Astrocyte (in vitro differentiated cells and primary cell): ENCODE data around the gene CHST9. TPM values are rescaled to one million over a fixed set of nuclear protein-coding genes. Genes with fewer than 3 reads are reported as not detected.

Experiments used
- DNase-seq: peaks from one replicate; pipeline ENCODE4 v3.0.0-alpha.2; 2010; ENCODE audit warnings: low read depth
- FAIRE-seq: peaks from 2 replicates; lab custom pipeline; 2011; peaks lifted over from hg19 to GRCh38; lab: Jason Lieb, UNC
- H2AFZ ChIP-seq: 2 replicates; pipeline ENCODE4 v1.6.0; 2012; ENCODE audit warnings: low read depth, low read length, inconsistent platforms
- H3K27ac ChIP-seq: 2 replicates; pipeline ENCODE4 v1.5.1; 2011; ENCODE audit warnings: low read depth, low read length, inconsistent platforms
- H3K27me3 ChIP-seq: 2 replicates; pipeline ENCODE4 v1.6.0; 2011; ENCODE audit warnings: low read length, inconsistent platforms; ENCODE audit not compliant: insufficient read depth
- H3K36me3 ChIP-seq: 2 replicates; pipeline ENCODE4 v1.5.1; 2011; ENCODE audit warnings: low read length, inconsistent platforms; ENCODE audit not compliant: insufficient read depth
- H3K4me1 ChIP-seq: 2 replicates; pipeline ENCODE4 v1.5.1; 2011; ENCODE audit warnings: low read length, inconsistent platforms; ENCODE audit not compliant: insufficient read depth
- H3K4me2 ChIP-seq: 2 replicates; pipeline ENCODE4 v1.6.0; 2012; ENCODE audit warnings: low read length, inconsistent platforms
- H3K4me3 ChIP-seq: 2 replicates; pipeline ENCODE4 v1.5.1; 2011; ENCODE audit warnings: low read depth, mild to moderate bottlenecking, low read length, inconsistent platforms; ENCODE audit not compliant: insufficient read depth
- H3K79me2 ChIP-seq: 2 replicates; pipeline ENCODE4 v1.6.0; 2012; ENCODE audit warnings: mild to moderate bottlenecking, low read length, inconsistent platforms; ENCODE audit not compliant: insufficient read depth
- H3K9ac ChIP-seq: 2 replicates; pipeline ENCODE4 v1.6.0; 2012; ENCODE audit warnings: mild to moderate bottlenecking, low read length, inconsistent platforms
- H3K9me3 ChIP-seq: 2 replicates; pipeline ENCODE4 v1.5.1; 2012; ENCODE audit warnings: low read depth, mild to moderate bottlenecking, low read length, inconsistent platforms; ENCODE audit not compliant: insufficient read depth
- H4K20me1 ChIP-seq: 2 replicates; pipeline ENCODE4 v1.6.0; 2012; ENCODE audit warnings: low read length, inconsistent platforms; ENCODE audit not compliant: insufficient read depth
- H3K27ac Mint-ChIP-seq: one replicate; pipeline ENCODE4 v1.8.0; 2021; ENCODE audit warnings: mild to moderate bottlenecking, mixed read lengths; ENCODE audit not compliant: unreplicated experiment
- H3K27me3 Mint-ChIP-seq: one replicate; pipeline ENCODE4 v1.8.0; 2021; ENCODE audit warnings: low read depth, mixed read lengths; ENCODE audit not compliant: unreplicated experiment
- H3K36me3 Mint-ChIP-seq: one replicate; pipeline ENCODE4 v1.8.0; 2021; ENCODE audit warnings: low read depth, mixed read lengths; ENCODE audit not compliant: unreplicated experiment
- H3K4me1 Mint-ChIP-seq: one replicate; pipeline ENCODE4 v1.8.0; 2021; ENCODE audit warnings: low read depth, mixed read lengths; ENCODE audit not compliant: unreplicated experiment
- H3K4me3 Mint-ChIP-seq: one replicate; pipeline ENCODE4 v1.8.0; 2021; ENCODE audit warnings: mild to moderate bottlenecking, moderate library complexity, mixed read lengths; ENCODE audit not compliant: unreplicated experiment
- H3K9me3 Mint-ChIP-seq: one replicate; pipeline ENCODE4 v1.8.0; 2021; ENCODE audit warnings: mild to moderate bottlenecking, mixed read lengths; ENCODE audit not compliant: unreplicated experiment
- EZH2 ChIP-seq: IDR thresholded peaks from 2 replicates; pipeline ENCODE4 v1.6.1; 2012; ENCODE audit warnings: mild to moderate bottlenecking, low read length, inconsistent platforms; ENCODE audit not compliant: insufficient read depth
- total RNA-seq: library from RNA; stranded (reverse); gene quantifications from 2 replicates; pipeline ENCODE4 v1.2.1, GENCODE V29; 2021
- TF ChIP-seq, protein P1 (sequence below): IDR thresholded peaks from 2 replicates; pipeline ENCODE4 v1.5.1; 2011; ENCODE audit warnings: low read depth, mild to moderate bottlenecking, inconsistent platforms, low read length, moderate library complexity; ENCODE audit not compliant: insufficient read depth

The CHST9 gene
- total RNA-seq, 1 donor from 2014 or later = 1.3 TPM

DNA sequence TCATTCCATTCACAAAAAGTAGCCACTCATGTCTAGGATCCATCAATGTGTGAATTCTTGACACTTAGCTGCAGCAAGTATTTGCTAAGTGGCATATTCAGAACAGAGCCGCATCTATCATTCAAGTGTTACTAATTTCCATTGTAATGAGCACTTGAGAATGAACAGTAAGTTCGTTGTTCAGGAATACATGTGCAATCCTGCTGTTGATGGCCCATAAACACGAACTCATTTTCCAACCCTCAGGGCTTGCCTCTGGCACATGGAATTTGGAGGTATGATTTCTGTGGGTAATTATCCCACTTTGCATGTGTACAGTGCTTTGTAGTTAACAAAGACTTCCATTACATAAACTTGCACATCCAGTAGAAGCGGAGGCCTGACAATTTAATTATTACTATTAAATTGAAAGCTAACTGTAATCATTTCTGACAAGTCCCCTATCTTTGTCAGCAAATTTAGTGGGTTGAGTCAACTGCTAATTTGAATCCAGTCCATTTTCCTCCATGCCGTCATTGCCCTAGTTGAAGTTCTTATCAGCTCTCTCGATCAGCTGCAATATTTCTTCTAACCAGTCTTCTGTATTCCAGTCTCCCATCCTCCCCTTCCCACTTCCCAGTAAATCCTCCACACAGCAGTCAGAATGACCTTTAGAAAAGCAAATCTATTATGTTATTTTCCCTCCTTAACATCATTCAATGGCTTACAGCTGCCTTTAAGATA is 203.6 kb downstream of the CHST9 start:
- no peak overlapping the region for H3K4me3 ChIP-seq
- Mint-ChIP-seq H3K9me3 (no peaks in the 10 kb centered on the region), H3K27ac (no peak overlapping the region), H3K4me1 (peaks cover 4% of the 10 kb centered on the region), H3K36me3 (no peaks in the 10 kb centered on the region), H3K27me3 (peaks cover 3% of the 10 kb centered on the region), H3K4me3 (no peak overlapping the region)
- H3K9me3 ChIP-seq = no peaks in the 10 kb centered on the region
- H4K20me1 ChIP-seq = no peaks in the 10 kb centered on the region
- DNase-seq (no peak), FAIRE-seq (no peak)
- no peaks in the 10 kb centered on the region for H3K79me2 ChIP-seq
- H3K4me2 ChIP-seq = no peak overlapping the region
- no peaks in the 10 kb centered on the region for H3K4me1 ChIP-seq
- no peak overlapping the region for H3K27ac ChIP-seq
- H3K27me3 ChIP-seq = no peaks in the 10 kb centered on the region
- TF ChIP-seq, protein P1, sequence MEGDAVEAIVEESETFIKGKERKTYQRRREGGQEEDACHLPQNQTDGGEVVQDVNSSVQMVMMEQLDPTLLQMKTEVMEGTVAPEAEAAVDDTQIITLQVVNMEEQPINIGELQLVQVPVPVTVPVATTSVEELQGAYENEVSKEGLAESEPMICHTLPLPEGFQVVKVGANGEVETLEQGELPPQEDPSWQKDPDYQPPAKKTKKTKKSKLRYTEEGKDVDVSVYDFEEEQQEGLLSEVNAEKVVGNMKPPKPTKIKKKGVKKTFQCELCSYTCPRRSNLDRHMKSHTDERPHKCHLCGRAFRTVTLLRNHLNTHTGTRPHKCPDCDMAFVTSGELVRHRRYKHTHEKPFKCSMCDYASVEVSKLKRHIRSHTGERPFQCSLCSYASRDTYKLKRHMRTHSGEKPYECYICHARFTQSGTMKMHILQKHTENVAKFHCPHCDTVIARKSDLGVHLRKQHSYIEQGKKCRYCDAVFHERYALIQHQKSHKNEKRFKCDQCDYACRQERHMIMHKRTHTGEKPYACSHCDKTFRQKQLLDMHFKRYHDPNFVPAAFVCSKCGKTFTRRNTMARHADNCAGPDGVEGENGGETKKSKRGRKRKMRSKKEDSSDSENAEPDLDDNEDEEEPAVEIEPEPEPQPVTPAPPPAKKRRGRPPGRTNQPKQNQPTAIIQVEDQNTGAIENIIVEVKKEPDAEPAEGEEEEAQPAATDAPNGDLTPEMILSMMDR = no peak
- TF ChIP-seq EZH2 = no peak
- H3K9ac ChIP-seq = no peak overlapping the region
- H2AFZ ChIP-seq = no peak overlapping the region
- no peaks in the 10 kb centered on the region for H3K36me3 ChIP-seq

DNA sequence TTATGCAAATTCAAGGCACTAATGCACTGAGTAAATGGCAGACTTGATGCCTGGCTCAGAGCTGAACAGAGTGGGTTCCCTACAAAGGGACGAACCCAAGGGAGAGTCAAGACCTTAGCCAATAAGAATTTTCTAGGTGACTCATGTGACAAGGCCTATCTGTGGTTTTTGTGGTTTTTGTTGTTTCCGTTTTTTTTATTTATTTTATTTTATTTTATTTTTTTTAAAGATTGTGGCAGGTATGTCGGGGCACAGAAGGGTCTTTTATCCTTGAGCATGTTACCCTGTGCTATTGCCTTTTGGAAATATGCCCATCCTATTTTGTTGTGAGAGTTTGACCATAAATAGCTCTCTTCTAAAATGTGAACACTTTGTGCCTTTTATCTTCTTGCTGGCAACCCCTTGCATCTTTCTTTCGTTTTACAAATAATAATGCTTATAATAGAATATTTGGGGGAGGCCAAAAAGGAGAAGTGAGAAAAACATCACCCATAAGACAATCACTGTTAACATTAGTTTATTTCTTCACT is 206.2 kb downstream of the CHST9 start:
- H3K36me3 Mint-ChIP-seq = no peaks in the 10 kb centered on the region
- H3K9ac ChIP-seq = no peak overlapping the region
- no peak overlapping the region for H3K27ac ChIP-seq
- H3K4me1 ChIP-seq = no peaks in the 10 kb centered on the region
- H3K4me2 ChIP-seq = no peak overlapping the region
- H3K27ac Mint-ChIP-seq = no peak overlapping the region
- H3K36me3 ChIP-seq = no peaks in the 10 kb centered on the region
- no peak for TF ChIP-seq EZH2
- TF ChIP-seq, protein P1 = no peak
- no peaks in the 10 kb centered on the region for H3K9me3 ChIP-seq
- FAIRE-seq (no peak), DNase-seq (no peak)
- no peaks in the 10 kb centered on the region for H4K20me1 ChIP-seq
- no peak overlapping the region for H3K4me3 Mint-ChIP-seq
- H3K4me1 Mint-ChIP-seq = peaks cover 4% of the 10 kb centered on the region
- H2AFZ ChIP-seq = no peak overlapping the region
- H3K27me3 ChIP-seq = no peaks in the 10 kb centered on the region
- H3K79me2 ChIP-seq = no peaks in the 10 kb centered on the region
- no peaks in the 10 kb centered on the region for H3K27me3 Mint-ChIP-seq
- no peaks in the 10 kb centered on the region for H3K9me3 Mint-ChIP-seq
- H3K4me3 ChIP-seq = no peak overlapping the region

DNA sequence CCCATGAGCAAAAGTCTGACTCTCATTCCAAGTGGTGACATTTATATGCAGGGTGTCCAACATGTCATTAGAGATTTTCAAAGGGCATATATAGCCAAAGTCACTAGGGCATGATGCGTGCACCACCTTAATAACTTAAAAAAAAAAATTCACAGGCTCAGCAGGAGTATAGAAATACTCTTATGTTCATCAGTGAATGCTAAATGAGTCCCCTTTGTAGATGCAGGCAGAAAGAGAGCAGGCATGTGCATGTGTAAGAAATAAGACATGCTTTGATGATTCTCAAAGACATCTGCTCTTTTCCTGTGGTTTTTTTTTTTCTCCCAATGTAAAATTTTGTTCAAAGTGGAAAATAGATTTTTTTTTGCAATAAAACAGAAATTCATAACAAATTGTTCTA is 207.3 kb downstream of the CHST9 start:
- no peak overlapping the region for H3K27ac ChIP-seq

More for the DNA sequence above, 207.3 kb downstream of the CHST9 start:
- no peaks in the 10 kb centered on the region for H3K9me3 Mint-ChIP-seq
- H3K79me2 ChIP-seq = no peaks in the 10 kb centered on the region
- no peak for FAIRE-seq
- no peak overlapping the region for H3K4me3 Mint-ChIP-seq
- H3K27me3 ChIP-seq = no peaks in the 10 kb centered on the region
- no peak for DNase-seq
- no peaks in the 10 kb centered on the region for H3K9me3 ChIP-seq
- H3K4me3 ChIP-seq = no peak overlapping the region
- H3K27me3 Mint-ChIP-seq = no peaks in the 10 kb centered on the region
- H3K27ac Mint-ChIP-seq = no peak overlapping the region
- no peak overlapping the region for H2AFZ ChIP-seq
- no peaks in the 10 kb centered on the region for H3K36me3 ChIP-seq
- no peak for TF ChIP-seq EZH2
- TF ChIP-seq, protein P1 = no peak
- H3K36me3 Mint-ChIP-seq = no peaks in the 10 kb centered on the region
- H3K4me2 ChIP-seq = no peak overlapping the region
- H3K9ac ChIP-seq = no peak overlapping the region
- H4K20me1 ChIP-seq = no peaks in the 10 kb centered on the region
- H3K4me1 Mint-ChIP-seq = peaks cover 4% of the 10 kb centered on the region
- H3K4me1 ChIP-seq = no peaks in the 10 kb centered on the region
